Brain microvascular endothelial cell (primary cell): ENCODE data around the gene ENTPD6.

ENCODE experiments used
- DNase-seq: peaks from one replicate; pipeline ENCODE4 v3.0.0-alpha.2; 2020
- H3K27ac ChIP-seq: fragments of 250-450 bp; sonication (Bioruptor Pico); 2 replicates; pipeline ENCODE4 v1.5.1; 2020; ENCODE audit warnings: mild to moderate bottlenecking, moderate library complexity
- H3K27me3 ChIP-seq: fragments of 250-450 bp; sonication (Bioruptor Pico); replicated peaks from 2 replicates; pipeline ENCODE4 v1.5.1; 2020; ENCODE audit warnings: mild to moderate bottlenecking
- H3K36me3 ChIP-seq: fragments of 250-450 bp; sonication (Bioruptor Pico); replicated peaks from 2 replicates; pipeline ENCODE4 v1.5.1; 2020; ENCODE audit warnings: mild to moderate bottlenecking
- H3K4me3 ChIP-seq: 2 replicates; pipeline ENCODE4 v1.5.1; 2011; ENCODE audit warnings: low read depth, mild to moderate bottlenecking, control low read depth, low read length, moderate library complexity
- in situ Hi-C: cut with HindIII; loops from 2 replicates; pipeline ENCODE4 v1.10.0; 2017; ENCODE audit warnings: low sequenced_read_pairs, low pct_ligation_motif_present
- TF ChIP-seq, protein P1 (sequence below): IDR thresholded peaks from 2 replicates; pipeline ENCODE4 v1.5.1; 2011; ENCODE audit warnings: low read depth, mild to moderate bottlenecking, moderate library complexity, low read length, control low read depth, inconsistent platforms; ENCODE audit errors: missing control alignments

The ENTPD6 gene

DNA sequence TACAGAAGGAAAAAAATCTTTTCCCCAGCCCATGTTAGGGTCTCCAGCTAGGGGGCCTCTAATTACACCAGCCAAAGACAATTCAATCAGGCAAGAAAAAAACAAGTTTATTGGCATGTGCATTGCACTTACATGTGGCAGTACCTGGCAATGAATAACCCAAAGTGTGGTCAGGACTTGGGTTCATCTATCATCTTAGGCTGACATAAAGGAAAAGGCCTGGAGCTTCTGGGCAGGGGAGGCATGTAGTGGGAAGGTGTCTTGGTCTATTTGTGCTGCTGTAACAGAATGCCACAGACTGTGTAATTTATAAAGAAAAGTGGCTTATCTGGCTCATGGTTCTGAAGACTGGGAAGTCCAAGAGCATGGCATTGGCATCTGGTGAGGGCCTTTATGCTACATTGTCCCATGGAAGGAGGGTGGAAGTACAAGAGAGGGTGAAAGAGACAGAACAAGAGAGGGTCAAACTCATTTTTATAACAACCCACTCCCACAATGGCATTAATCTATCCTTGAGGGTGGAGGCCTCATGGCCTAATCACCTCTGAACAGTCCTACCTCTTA lies 48.0 kb downstream of the ENTPD6 start:
- no peaks in the 10 kb centered on the region for H3K27me3 ChIP-seq
- no peak overlapping the region for H3K4me3 ChIP-seq
- in situ Hi-C loops: no loop called here
- no peak for DNase-seq
- TF ChIP-seq, protein P1, sequence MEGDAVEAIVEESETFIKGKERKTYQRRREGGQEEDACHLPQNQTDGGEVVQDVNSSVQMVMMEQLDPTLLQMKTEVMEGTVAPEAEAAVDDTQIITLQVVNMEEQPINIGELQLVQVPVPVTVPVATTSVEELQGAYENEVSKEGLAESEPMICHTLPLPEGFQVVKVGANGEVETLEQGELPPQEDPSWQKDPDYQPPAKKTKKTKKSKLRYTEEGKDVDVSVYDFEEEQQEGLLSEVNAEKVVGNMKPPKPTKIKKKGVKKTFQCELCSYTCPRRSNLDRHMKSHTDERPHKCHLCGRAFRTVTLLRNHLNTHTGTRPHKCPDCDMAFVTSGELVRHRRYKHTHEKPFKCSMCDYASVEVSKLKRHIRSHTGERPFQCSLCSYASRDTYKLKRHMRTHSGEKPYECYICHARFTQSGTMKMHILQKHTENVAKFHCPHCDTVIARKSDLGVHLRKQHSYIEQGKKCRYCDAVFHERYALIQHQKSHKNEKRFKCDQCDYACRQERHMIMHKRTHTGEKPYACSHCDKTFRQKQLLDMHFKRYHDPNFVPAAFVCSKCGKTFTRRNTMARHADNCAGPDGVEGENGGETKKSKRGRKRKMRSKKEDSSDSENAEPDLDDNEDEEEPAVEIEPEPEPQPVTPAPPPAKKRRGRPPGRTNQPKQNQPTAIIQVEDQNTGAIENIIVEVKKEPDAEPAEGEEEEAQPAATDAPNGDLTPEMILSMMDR: no peak
- no peak overlapping the region for H3K27ac ChIP-seq
- no peaks in the 10 kb centered on the region for H3K36me3 ChIP-seq

GRCh38 chr20:25244976-25245375 lies 49.5 kb downstream of the ENTPD6 start:
- DNase-seq: no peak
- in situ Hi-C loops: no loop called here
- TF ChIP-seq, protein P1: no peak
- Histone ChIP-seq H3K27me3 (no peaks in the 10 kb centered on the region), H3K4me3 (no peak overlapping the region), H3K27ac (no peak overlapping the region), H3K36me3 (no peaks in the 10 kb centered on the region)

GRCh38 chr20:25245461-25245860 lies 49.9 kb downstream of the ENTPD6 start:
- no peaks in the 10 kb centered on the region for H3K27me3 ChIP-seq
- DNase-seq: no peak
- no peak overlapping the region for H3K4me3 ChIP-seq
- no peak overlapping the region for H3K27ac ChIP-seq
- peaks cover 2% of the 10 kb centered on the region for H3K36me3 ChIP-seq
- TF ChIP-seq, protein P1: no peak
- in situ Hi-C loops: no loop called here

DNA sequence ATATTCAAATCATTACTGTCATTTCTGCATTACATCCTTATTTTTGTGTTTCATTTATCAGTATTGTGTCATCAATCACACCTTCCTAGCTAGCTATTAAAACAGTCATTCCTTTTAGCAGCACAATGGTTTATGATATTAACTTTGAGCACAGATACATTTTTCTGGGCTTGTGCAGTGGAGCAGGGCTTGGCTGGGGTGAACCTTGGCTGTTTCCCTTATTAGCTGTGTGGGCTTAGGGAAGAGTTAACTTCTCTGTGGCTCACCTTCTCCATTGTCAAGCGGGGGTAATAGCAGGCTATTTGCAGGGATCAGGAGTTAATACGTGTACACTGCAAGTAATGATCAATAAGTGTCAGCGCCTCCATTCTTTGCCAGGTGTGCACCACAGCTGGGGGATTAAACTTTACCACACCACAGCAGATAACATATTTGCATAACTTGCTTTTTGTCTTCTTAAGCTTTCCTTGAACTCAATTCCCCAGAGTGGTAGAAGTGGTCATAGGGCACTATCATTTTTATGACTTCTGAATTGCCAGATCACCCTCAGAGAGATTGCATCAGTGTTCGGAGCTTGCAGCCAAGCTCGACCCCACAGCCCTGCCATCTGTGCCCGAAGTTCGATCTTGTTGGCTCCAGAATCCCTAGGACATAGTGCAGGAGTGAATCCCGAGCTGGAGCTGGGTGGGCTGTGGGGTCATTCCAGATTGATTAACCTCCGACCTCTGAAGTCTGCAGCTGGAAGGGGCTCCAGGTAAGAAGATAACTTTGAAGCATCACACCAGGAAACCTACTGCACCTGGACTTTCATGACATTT lies 50.9 kb downstream of the ENTPD6 start:
- in situ Hi-C loops: no loop called here
- TF ChIP-seq, protein P1: no peak
- Histone ChIP-seq H3K4me3 (peak overlapping the region; percentile 72), H3K27me3 (no peaks in the 10 kb centered on the region), H3K27ac (peak overlapping the region; percentile 77), H3K36me3 (peaks cover 8% of the 10 kb centered on the region)
- no peak for DNase-seq

- Histone ChIP-seq H3K36me3 (peaks cover 11% of the 10 kb centered on the region), H3K27ac (peak overlapping the region; percentile 77), H3K27me3 (no peaks in the 10 kb centered on the region), H3K4me3 (peak overlapping the region; percentile 72)
- TF ChIP-seq, protein P1: peak; percentile 81
- in situ Hi-C loops: no loop called here
- peak; percentile 59 for DNase-seq
These were observed 51.5 kb downstream of the ENTPD6 start for GRCh38 chr20:25247000-25247517.
